Mesenchymal stem cell (in vitro differentiated cells and primary cell): ENCODE results near the gene ACADL.

Experiments used
- DNase-seq: peaks from one replicate; pipeline ENCODE4 v3.0.0-alpha.2; 2013
- H2AFZ ChIP-seq: one replicate; pipeline ENCODE4 v1.6.1; 2013; ENCODE audit warnings: low read depth, mild to moderate bottlenecking, control low read depth, inconsistent platforms, low read length, moderate library complexity
- H2AK5ac ChIP-seq: 2 replicates; pipeline ENCODE4 v1.6.1; 2013; ENCODE audit warnings: low read length, moderate library complexity, mild to moderate bottlenecking, inconsistent platforms; ENCODE audit not compliant: severe bottlenecking
- H2BK120ac ChIP-seq: one replicate; pipeline ENCODE4 v1.6.1; 2013; ENCODE audit warnings: low read depth, mild to moderate bottlenecking, inconsistent platforms, low read length, moderate library complexity
- H2BK12ac ChIP-seq, 2 experiments: one replicate each; pipeline ENCODE4 v1.6.1; 2013; ENCODE audit warnings: inconsistent platforms in 2 of 2, low read length in 2 of 2, mild to moderate bottlenecking in 2 of 2, moderate library complexity in 2 of 2, control low read depth in 1 of 2
- H2BK15ac ChIP-seq: one replicate; pipeline ENCODE4 v1.6.1; 2013; ENCODE audit warnings: mild to moderate bottlenecking, low read depth, inconsistent platforms; ENCODE audit not compliant: poor library complexity, severe bottlenecking
- H2BK5ac ChIP-seq: 2 replicates; pipeline ENCODE4 v1.6.1; 2013; ENCODE audit warnings: low read depth, mild to moderate bottlenecking, low read length, control low read depth, inconsistent platforms; ENCODE audit not compliant: poor library complexity, severe bottlenecking
- H3K14ac ChIP-seq, 2 experiments: one replicate each; pipeline ENCODE4 v1.6.1; 2013; ENCODE audit warnings: inconsistent platforms in 2 of 2, low read length in 2 of 2, control low read depth in 1 of 2, mild to moderate bottlenecking in 1 of 2, moderate library complexity in 1 of 2
- H3K18ac ChIP-seq, 2 experiments: one replicate each; pipeline ENCODE4 v1.6.1; 2013; ENCODE audit warnings: inconsistent platforms in 2 of 2, low read length in 2 of 2, control low read depth in 1 of 2, low read depth in 1 of 2, mild to moderate bottlenecking in 1 of 2
- H3K23ac ChIP-seq, 2 experiments: one replicate each; pipeline ENCODE4 v1.6.1; 2013; ENCODE audit warnings: inconsistent platforms in 2 of 2, low read length in 2 of 2, mild to moderate bottlenecking in 2 of 2, moderate library complexity in 2 of 2, control low read depth in 1 of 2
- H3K27ac ChIP-seq: 2 replicates; pipeline ENCODE4 v1.5.1; 2013; ENCODE audit warnings: mild to moderate bottlenecking, moderate library complexity, low read length, control low read depth, inconsistent platforms; ENCODE audit not compliant: poor library complexity, severe bottlenecking
- H3K27me3 ChIP-seq, 2 experiments: 2 replicates each; pipeline versions ENCODE4 v1.6.1 to v1.7.0; 2013; ENCODE audit warnings: low read length in 2 of 2, mild to moderate bottlenecking in 2 of 2, moderate library complexity in 2 of 2, control low read depth in 1 of 2, inconsistent platforms in 1 of 2; ENCODE audit not compliant: control insufficient read depth in 1 of 2, insufficient read depth in 1 of 2
- H3K36me3 ChIP-seq, 2 experiments: 2 replicates each; pipeline versions ENCODE4 v1.6.1 to v1.7.0; 2013; ENCODE audit warnings: low read length in 2 of 2, control low read depth in 1 of 2, inconsistent platforms in 1 of 2, low read depth in 1 of 2, mild to moderate bottlenecking in 1 of 2; ENCODE audit not compliant: insufficient read depth in 2 of 2, control insufficient read depth in 1 of 2
- H3K4ac ChIP-seq, 2 experiments: one replicate each; pipeline ENCODE4 v1.6.1; 2013; ENCODE audit warnings: inconsistent platforms in 2 of 2, low read length in 2 of 2, mild to moderate bottlenecking in 2 of 2, moderate library complexity in 2 of 2, control low read depth in 1 of 2, low read depth in 1 of 2
- H3K4me1 ChIP-seq: 2 replicates; pipeline ENCODE4 v1.6.1; 2013; ENCODE audit warnings: low read depth, low read length, control low read depth; ENCODE audit not compliant: control insufficient read depth, insufficient read depth
- H3K4me2 ChIP-seq: 2 replicates; pipeline ENCODE4 v1.6.1; 2013; ENCODE audit warnings: low read length, mild to moderate bottlenecking, inconsistent platforms; ENCODE audit not compliant: poor library complexity, severe bottlenecking
- H3K4me3 ChIP-seq, 2 experiments: 2 replicates each; pipeline versions ENCODE4 v1.5.1 to v1.7.0; 2013; ENCODE audit warnings: low read length in 2 of 2, mild to moderate bottlenecking in 2 of 2, control low read depth in 1 of 2, low read depth in 1 of 2; ENCODE audit not compliant: insufficient read depth in 1 of 2
- H3K79me1 ChIP-seq: replicated peaks from 2 replicates; pipeline ENCODE4 v1.6.1; 2013; ENCODE audit warnings: mild to moderate bottlenecking, control low read depth, low read length, inconsistent platforms; ENCODE audit not compliant: poor library complexity, severe bottlenecking
- H3K9ac ChIP-seq: 2 replicates; pipeline ENCODE4 v1.7.0; 2013; ENCODE audit warnings: mild to moderate bottlenecking, low read length, moderate library complexity
- H3K9me3 ChIP-seq: 2 replicates; pipeline ENCODE4 v1.7.0; 2013; ENCODE audit warnings: mild to moderate bottlenecking, low read length; ENCODE audit not compliant: control insufficient read depth
- H4K8ac ChIP-seq: one replicate; pipeline ENCODE4 v1.6.1; 2013; ENCODE audit warnings: inconsistent platforms, mild to moderate bottlenecking, low read length, moderate library complexity
- H4K91ac ChIP-seq: one replicate; pipeline ENCODE4 v1.6.1; 2013; ENCODE audit warnings: mild to moderate bottlenecking, low read length, inconsistent platforms
- WGBS: methylation state at CpG from one replicate; pipeline ENCODE4 v1.1.7; 2013; ENCODE audit warnings: mixed read lengths; 5-methylcytosine and 5-hydroxymethylcytosine counted together

The ACADL gene

DNA sequence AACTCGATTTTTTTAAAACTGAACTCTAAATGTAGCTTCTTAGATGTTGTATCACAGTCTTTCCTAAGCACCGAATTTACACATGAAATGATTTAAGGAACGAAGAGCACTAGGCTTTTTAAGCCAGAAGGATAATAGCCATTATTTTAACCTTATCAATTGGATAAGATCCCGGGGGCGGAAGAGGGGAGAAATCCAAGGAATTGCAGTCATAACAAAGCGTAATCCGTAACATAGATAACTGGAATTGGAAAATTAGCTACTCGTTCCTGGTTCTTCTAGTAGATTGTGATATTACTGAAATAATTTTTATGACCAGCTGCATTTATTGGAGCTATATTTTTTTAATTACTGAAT is 53.0 kb downstream of the ACADL start:
- Histone ChIP-seq H3K14ac (no peak overlapping the region), H3K4me2 (peak overlapping the region; percentile 97), H3K27me3 (no peaks in the 10 kb centered on the region), H3K36me3 (no peaks in the 10 kb centered on the region), H3K18ac (no peak overlapping the region), H3K9me3 (no peaks in the 10 kb centered on the region), H3K9ac (peak overlapping the region; percentile 88), H3K4me3 (peak overlapping the region; percentile 54 to 86), H2AFZ (no peak overlapping the region), H3K4me1 (no peaks in the 10 kb centered on the region), H2BK120ac (no peak overlapping the region), H3K23ac (no peak overlapping the region), H2AK5ac (no peak overlapping the region), H4K91ac (no peak overlapping the region), H2BK15ac (no peak overlapping the region), H4K8ac (no peak overlapping the region), H3K79me1 (no peaks in the 10 kb centered on the region), H3K27ac (peak overlapping the region; percentile 69), H2BK12ac (no peak overlapping the region), H2BK5ac (no peak overlapping the region), H3K4ac (no peak overlapping the region)
- WGBS, result 0% methylated on average over 5 of the region's 8 CpGs
- DNase-seq, result no peak

- WGBS, result under 1% methylated on average over 60 of the region's 67 CpGs
These were observed 53.7 kb downstream of the ACADL start, which contains the start of gene KANSL1L for GRCh38 chr2:210171309-210172218. Gene KANSL1L (minus strand): TSS chr2:210171409. CDS start chr2:210154582, 16,827 bp downstream.

GRCh38 chr2:210170446-210171303 is 54.6 kb downstream of the ACADL start:
- Histone ChIP-seq H3K4me1 (no peaks in the 10 kb centered on the region), H3K27me3 (no peaks in the 10 kb centered on the region), H4K91ac (peak overlapping the region; percentile 97), H3K4ac (peak overlapping the region; percentile 35 to 86), H2BK12ac (peak overlapping the region in 1 of 2 experiments; percentile 49), H3K18ac (peak overlapping the region; percentile 84 to 99), H3K27ac (peak overlapping the region; percentile 97), H3K14ac (peak overlapping the region in 1 of 2 experiments; percentile 99), H2BK15ac (peak overlapping the region; percentile 60), H4K8ac (peak overlapping the region; percentile 81), H3K79me1 (peaks cover under 1% of the 10 kb centered on the region), H2BK120ac (peak overlapping the region; percentile 94), H3K36me3 (no peaks in the 10 kb centered on the region), H3K4me2 (peak overlapping the region; percentile 74), H3K9me3 (no peaks in the 10 kb centered on the region), H2BK5ac (peak overlapping the region; percentile 98), H3K9ac (peak overlapping the region; percentile 98), H3K23ac (peak overlapping the region in 1 of 2 experiments; percentile 48), H2AFZ (peak overlapping the region; percentile 20), H3K4me3 (peak overlapping the region; percentile 73 to 82), H2AK5ac (no peak overlapping the region)
- WGBS, result under 1% methylated on average over 35 of the region's 64 CpGs
- DNase-seq, result peak; percentile 97

More at GRCh38 chr2:210171309-210172218, 53.7 kb downstream of the ACADL start, which contains the start of gene KANSL1L:
- Histone ChIP-seq H3K18ac (peak within 1 kb of the TSS; percentile 84 to 99), H3K79me1 (no peaks in the 10 kb centered on the region), H3K27ac (peak within 1 kb of the TSS; percentile 97), H3K23ac (peak within 1 kb of the TSS in 1 of 2 experiments; percentile 48), H4K91ac (peak within 1 kb of the TSS; percentile 97), H4K8ac (peak within 1 kb of the TSS; percentile 81), H3K9ac (peak within 1 kb of the TSS; percentile 98), H3K36me3 (no peaks in the 10 kb centered on the region), H3K4me2 (peak within 1 kb of the TSS; percentile 97), H3K14ac (peak within 1 kb of the TSS in 1 of 2 experiments; percentile 99), H3K4me3 (peak within 1 kb of the TSS; percentile 73 to 86), H3K4ac (peak within 1 kb of the TSS; percentile 35 to 86), H3K27me3 (no peaks in the 10 kb centered on the region), H3K9me3 (no peaks in the 10 kb centered on the region), H2BK15ac (peak within 1 kb of the TSS; percentile 60), H2BK12ac (peak within 1 kb of the TSS in 1 of 2 experiments; percentile 49), H2AK5ac (no peak within 1 kb of the TSS), H2BK120ac (peak within 1 kb of the TSS; percentile 94), H3K4me1 (no peaks in the 10 kb centered on the region), H2BK5ac (peak within 1 kb of the TSS; percentile 98), H2AFZ (peak within 1 kb of the TSS; percentile 42)
- peak; percentile 97 for DNase-seq
